ENCODE results near the gene LARGE2. TPM values are rescaled to one million over a fixed set of nuclear protein-coding genes. Genes with fewer than 3 reads are reported as not detected.

Gene LARGE2
- total RNA-seq, 1 donor from 2014 or later: 6.0 TPM

GRCh38 chr11:45968901-45969300 lies 46.4 kb downstream of the LARGE2 start:
- Histone ChIP-seq H3K4me3 (no peak overlapping the region), H3K27me3 (no peaks in the 10 kb centered on the region), H3K9me3 (no peaks in the 10 kb centered on the region), H3K36me3 (peaks cover 69% of the 10 kb centered on the region), H3K4me1 (no peaks in the 10 kb centered on the region), H3K27ac (no peak overlapping the region)
- intact Hi-C loops (cut with DNase I): no loop called here
- ATAC-seq: no peak
- TF ChIP-seq CTCF (IDR thresholded peaks at IDR 0.05): no peak
- DNase-seq: no peak

GRCh38 chr11:45973601-45974000 lies 51.1 kb downstream of the LARGE2 start:
- peaks cover 55% of the 10 kb centered on the region for H3K36me3 ChIP-seq
- no peaks in the 10 kb centered on the region for H3K9me3 ChIP-seq
- H3K4me3 ChIP-seq: no peak overlapping the region
- DNase-seq: no peak
- intact Hi-C loops (cut with DNase I): no loop called here
- no peak overlapping the region for H3K27ac ChIP-seq
- H3K27me3 ChIP-seq: no peaks in the 10 kb centered on the region
- TF ChIP-seq CTCF (IDR thresholded peaks at IDR 0.05): no peak
- no peaks in the 10 kb centered on the region for H3K4me1 ChIP-seq
- no peak for ATAC-seq

- Histone ChIP-seq H3K27ac (no peak overlapping the region), H3K4me3 (no peak overlapping the region), H3K36me3 (peaks cover 55% of the 10 kb centered on the region), H3K4me1 (no peaks in the 10 kb centered on the region), H3K9me3 (no peaks in the 10 kb centered on the region), H3K27me3 (no peaks in the 10 kb centered on the region)
- no peak for ATAC-seq
- no peak for DNase-seq
- no peak for TF ChIP-seq CTCF (IDR thresholded peaks at IDR 0.05)
- intact Hi-C loops (cut with DNase I): no loop called here
These were observed 52.4 kb downstream of the LARGE2 start for GRCh38 chr11:45974806-45975205.

Other genes starting within 250 kb of the LARGE2 start
- 25.1 TPM for gene SLC35C1, start 117.5 kb upstream of the LARGE2 start, total RNA-seq
- 54.2 TPM for gene CRY2, start 75.2 kb upstream of the LARGE2 start, total RNA-seq
- gene MAPK8IP1, start 37.0 kb upstream of the LARGE2 start, total RNA-seq: 6.4 TPM
- 0.75 TPM for gene FREY1, start 15.4 kb upstream of the LARGE2 start, total RNA-seq
- 27.6 TPM for gene PEX16, start 4.8 kb upstream of the LARGE2 start, total RNA-seq
- 45.4 TPM for gene PHF21A, start 198.8 kb downstream of the LARGE2 start, total RNA-seq